HT1080 (cell line): ENCODE results near the gene ZNF609. TPM values are rescaled to one million over a fixed set of nuclear protein-coding genes. Genes with fewer than 3 reads are reported as not detected.
"Not testable (repeated sequence)": the region's sequence is repeated elsewhere in the genome, so short reads cannot be mapped to it uniquely, and the experiment has no call there.

Experiments used
- DNase-seq: peaks from one replicate; pipeline ENCODE4 v3.0.0-alpha.2; 2015; ENCODE audit warnings: low read depth
- total RNA-seq: library from RNA; depleted of rRNA; stranded (reverse); fragments of >200 nt; shearing (Covaris generic); gene quantifications from 2 replicates; pipeline ENCODE4 v1.2.3, GENCODE V29; 2014

The ZNF609 gene
- total RNA-seq, 1 experiment from 2014 or later = 18.1 TPM

DNA sequence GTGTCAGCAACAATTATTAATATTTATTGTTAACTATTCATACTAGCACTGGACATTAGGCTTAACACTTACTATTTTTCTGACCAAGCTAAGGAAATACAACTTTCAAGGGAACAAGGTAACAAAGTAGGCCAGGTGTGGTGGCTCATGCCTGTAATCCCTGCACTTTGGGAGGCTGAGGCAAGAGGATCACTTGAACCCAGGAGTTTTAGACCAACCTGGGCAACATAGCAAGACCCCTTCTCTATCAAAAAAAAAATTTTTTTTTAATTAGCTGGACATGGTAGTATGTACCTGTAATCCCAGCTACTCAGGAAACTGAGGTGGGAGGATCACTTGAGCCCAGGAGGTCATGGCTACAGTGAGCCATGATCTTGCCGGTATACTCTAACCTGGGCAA lies 183.3 kb downstream of the ZNF609 start:
- no peak for DNase-seq

DNA sequence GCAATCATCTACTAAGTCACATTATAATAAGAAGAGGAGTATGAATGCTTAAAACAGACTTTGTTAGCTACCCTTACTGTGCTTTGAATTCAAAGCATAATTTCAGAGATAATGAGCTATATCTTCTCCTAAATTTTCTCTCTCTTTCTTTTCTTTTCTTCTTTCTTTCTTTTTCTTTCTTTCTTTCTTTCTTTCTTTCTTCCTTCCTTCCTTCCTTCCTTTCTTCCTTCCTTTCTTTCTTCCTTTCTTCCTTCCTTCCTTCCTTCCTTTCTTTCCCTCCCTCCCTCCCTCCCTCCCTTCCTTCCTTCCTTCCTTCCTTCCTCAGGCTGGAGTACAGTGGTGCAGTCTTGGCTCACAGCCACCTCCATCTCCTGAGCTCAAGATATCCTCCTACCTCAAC lies 184.4 kb downstream of the ZNF609 start:
- DNase-seq = not testable (repeated sequence)

DNA sequence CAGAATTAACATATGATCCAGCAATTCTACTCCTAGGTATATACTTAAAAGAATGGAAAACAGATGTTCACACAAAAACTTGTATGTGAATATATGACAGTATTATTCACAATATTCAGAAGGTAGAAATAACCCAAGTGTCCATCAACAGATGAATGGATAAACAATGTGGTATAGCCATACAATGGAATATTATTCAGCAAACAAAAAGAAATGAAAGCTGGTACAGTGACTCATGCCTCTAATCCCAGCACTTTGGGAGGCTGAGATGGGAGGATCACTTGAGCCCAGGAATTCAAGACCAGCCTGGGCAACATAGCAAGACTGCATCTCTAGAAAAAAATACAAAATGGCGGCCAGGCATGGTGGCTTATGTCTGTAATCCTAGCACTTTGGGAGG lies 185.6 kb downstream of the ZNF609 start:
- no peak for DNase-seq

DNA sequence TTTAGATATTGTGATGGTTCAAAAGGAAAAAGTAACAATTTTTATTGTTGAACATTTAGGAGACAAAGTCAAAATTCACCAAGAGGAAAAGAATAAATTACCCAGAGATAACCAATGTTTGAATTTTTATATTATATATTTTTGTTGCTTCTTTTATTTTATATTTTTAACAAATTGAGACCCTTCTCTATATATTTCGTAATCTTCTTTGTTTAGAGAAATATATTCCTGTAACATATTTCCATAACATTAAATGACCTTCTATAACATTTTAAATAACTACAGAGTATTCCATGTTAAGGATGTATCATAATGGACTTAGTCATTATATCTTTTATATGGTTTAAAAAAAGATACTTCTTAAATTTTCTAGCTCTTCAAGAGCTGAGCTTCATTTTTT lies 187.0 kb downstream of the ZNF609 start:
- no peak for DNase-seq

DNA sequence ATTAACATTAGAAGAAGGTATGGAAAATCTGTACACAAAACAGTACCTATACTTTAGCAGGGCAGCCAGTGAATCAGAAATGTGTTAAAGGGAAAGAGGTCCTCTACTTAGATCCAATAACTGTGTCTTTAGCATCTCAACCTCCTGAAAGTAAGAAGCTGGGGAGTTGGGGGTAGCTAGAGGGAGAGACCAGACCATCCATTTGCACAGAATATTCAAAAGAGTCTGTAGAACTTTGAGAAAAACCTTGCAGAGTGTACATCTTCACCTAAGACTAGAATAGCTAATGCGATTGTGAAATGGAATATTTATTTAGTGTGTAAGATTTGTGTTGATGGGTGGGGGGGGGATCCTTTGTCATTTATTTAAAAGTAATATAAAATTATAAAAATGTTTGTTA lies 190.2 kb downstream of the ZNF609 start:
- DNase-seq = no peak

DNA sequence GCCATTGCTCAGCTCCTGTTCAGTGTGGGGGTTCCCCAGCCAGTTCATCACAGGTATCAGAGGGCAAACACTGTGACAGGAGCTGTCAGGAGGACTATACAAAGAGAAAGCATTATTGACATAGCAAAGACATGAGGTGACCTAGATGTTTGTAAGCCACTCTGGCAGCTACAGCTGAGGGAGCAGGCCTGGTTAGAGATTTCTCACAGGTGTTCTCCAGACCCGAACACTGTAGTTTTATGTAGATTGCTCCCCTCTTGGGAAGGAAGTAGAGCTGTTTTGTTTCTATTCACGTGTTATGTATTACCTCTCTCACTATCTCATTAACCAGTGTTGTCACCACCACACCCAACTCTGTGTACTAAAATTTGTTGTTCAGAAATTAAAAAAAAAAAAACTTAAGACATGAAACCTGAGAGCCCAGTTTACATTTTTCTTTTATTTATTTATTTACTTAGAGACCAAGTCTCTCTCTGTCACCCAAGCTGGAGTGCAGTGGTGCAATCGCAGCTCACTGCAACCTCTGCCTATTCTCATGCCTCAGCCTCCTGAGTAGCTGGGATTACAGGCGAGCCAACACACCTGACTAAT lies 191.3 kb downstream of the ZNF609 start:
- DNase-seq = no peak

DNA sequence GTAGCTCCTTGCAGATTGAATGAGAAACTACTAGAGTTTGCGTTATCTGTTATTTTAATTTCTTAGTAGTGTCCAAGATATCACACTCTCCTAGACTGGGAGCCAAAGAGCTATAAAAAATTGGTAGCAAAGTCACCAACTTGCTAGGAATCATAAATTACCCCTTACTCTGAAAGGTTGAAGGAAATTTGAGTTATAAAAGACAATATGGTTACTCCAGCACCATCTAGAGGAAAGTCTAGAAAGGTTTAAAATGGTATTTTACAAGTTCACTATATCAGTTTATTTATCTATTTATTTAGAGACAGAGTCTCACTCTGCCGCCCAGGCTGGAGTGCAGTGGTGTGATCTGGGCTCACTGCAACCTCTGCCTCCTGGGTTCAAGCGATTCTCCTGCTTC lies 193.4 kb downstream of the ZNF609 start:
- DNase-seq = no peak

DNA sequence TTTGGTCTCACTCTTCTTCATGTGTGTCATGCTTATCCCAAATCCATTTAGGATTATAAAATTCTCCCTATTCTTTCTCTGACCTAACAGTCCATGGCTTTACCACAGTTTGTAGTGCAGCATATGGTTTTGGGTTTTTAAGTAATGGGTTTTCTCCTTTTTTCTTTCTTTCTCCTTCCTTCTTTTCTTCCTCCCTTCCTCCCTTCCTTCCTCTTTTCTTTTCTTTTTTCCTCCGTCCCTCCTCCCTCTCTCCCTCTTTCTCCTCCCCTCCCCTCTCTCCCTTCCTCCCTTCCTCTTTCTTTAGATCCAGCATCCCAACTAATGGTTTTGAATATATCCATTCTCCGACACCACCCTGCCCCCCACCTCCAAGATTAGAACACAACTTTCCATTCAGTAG lies 196.1 kb downstream of the ZNF609 start:
- DNase-seq = no peak

DNA sequence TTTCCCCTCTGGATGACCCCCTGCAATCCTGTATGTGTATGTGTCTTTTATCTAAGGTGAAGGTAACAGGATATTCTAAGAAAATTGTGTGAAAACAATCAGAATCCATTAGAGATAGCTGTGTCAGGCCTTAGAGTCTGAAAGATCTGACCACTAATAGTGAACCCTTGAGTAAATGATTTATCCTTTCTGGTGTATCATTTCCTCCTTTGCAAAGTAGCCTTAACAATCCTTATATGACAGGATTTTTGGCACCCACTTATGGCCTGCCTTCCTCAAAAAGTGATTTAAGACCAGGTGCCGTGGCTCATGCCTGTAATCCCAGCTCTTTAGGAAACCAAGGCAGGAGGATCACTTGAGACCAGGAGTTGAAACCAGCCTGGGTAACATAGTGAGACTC lies 204.8 kb downstream of the ZNF609 start:
- no peak for DNase-seq

DNA sequence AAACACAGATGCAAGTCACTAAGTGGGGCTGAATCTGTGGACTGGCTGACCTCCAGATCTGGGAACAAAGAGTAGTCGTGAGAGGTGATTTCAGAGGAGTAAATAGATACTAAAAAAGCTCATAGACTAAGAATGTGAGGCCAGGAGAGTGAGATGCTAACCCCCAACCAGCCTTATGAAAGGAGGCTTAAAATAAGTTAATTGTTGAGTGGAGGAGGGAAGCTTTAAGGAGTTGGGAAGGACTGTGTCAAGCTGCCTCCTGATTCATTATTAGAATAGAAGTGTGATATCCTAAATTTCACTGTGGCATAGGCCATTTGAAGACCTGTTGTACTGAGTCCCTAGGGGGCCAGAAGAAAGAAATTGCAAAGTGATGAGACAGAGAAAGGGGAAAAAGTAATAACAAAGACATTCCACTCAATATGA lies 207.4 kb downstream of the ZNF609 start:
- DNase-seq = peak; percentile 43

DNA sequence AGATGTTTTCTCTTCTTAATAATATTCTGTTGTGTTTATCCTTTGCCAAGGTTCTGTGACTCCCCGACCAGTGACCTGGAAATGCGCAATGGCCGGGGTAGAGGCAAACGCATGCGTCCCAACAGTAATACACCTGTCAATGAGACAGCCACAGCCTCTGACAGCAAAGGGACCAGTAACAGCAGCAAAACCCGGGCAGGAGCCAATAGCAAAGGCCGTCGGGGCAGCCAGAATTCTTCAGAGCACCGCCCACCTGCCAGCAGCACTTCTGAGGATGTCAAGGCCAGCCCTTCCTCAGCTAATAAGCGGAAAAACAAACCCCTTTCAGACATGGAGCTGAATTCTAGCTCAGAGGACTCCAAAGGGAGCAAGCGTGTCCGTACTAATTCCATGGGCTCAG lies 213.5 kb downstream of the ZNF609 start:
- no peak for DNase-seq

DNA sequence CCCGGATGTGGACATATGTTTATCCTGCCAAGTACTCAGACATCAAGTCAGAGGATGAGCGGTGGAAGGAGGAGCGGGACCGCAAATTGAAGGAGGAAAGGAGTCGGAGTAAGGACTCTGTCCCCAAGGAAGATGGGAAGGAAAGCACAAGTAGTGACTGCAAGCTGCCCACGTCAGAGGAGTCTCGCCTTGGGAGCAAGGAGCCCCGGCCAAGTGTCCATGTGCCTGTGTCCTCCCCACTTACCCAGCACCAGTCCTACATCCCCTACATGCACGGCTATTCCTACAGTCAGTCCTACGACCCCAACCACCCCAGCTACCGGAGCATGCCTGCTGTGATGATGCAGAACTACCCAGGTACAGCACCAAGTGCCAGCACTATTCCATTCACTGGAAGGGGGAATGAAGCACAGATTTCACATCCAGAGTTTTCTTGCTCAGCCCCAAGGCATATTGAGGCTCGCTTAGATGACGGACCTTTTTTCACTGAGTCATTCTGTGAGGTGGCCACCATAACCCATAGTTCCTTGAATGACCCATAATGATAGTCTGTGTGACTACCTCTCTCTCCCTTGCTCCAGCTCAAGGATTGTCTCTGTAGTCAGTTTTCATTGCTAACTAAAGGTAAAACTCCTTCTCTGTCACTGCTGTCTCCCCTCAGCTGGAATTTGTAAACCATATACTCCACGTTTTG lies 217.9 kb downstream of the ZNF609 start:
- no peak for DNase-seq

DNA sequence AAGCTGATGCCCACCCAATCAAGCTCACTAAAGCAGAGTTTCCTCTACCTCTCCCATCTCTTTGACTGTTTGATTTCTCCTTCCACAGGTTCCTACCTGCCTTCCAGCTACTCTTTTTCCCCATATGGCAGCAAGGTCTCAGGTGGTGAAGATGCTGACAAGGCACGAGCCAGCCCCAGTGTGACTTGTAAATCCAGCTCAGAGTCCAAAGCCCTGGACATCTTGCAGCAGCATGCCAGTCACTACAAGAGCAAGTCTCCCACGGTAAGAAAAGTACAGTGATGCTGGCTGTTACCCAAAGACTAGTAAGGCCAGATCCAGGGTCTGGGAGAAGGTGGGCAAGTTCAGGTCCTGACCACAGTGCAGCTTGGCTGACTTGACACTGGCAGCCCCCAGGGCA lies 219.7 kb downstream of the ZNF609 start:
- no peak for DNase-seq

DNA sequence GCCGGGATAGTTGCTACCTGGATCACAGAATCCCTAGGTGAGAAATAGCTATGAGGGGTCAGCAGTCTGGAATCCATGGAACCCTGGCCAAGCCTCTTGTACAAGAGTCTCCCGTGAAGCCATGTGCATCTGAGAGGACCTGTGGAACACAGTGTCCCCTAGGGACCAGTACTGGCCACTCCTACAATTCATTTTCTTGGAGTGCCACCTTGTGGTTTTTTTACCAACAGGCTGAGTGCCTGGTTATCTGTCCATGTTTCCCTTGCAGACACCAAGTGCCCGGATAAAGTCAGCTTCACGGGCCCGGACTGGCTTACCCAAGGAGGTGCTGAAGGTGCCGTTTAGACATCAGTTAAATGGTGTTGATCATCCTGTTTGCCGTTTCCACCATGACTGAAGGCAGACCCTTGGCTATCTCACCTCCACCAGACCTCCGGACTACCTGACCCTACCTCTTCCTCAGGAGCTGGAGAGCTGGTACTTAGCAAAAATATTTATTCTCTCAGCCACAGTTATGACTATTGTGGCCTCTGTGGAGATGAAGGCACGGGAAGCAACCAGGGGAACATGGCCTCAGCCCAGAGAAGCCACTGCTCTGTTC lies 221.1 kb downstream of the ZNF609 start:
- peak; percentile 70 for DNase-seq

DNA sequence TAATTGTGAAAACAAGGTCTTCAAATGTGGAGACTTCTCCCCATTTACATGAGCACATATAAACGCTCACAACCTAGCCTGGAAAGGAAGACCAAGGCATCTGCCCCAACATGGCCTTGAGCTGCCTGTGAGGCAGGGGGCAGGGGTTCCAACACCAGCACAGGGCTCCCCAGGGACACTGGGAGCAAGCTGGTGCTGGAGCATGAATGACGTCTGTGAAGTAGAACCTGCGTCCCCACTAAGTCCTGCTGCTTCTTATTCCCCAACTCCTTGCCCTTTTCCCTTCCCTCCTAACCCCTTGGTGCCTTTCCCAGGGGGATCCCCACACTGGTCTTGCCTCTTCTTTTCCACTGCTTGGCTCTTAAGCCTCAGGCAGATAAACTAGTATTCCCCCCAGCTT lies 221.9 kb downstream of the ZNF609 start:
- DNase-seq = no peak

DNA sequence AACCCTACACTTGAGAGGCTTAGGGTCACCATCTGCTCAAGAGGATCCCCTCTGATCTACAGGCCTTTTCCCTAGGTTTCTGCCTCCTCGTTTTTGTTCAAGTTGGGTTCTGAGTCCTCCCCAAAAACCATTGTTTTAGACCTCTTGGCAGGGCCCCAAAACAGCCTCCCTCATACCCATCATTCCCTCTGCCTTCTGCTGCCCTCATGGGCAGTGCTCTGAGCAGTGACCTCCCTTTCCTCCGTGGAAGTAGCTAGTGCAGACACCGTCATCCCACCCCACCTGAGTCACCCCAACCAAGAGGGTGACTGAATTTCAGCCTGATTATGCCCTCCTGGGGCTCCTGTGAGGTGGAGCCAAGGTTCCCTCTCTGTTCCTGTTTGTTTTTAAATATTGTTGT lies 223.0 kb downstream of the ZNF609 start:
- DNase-seq = no peak

DNA sequence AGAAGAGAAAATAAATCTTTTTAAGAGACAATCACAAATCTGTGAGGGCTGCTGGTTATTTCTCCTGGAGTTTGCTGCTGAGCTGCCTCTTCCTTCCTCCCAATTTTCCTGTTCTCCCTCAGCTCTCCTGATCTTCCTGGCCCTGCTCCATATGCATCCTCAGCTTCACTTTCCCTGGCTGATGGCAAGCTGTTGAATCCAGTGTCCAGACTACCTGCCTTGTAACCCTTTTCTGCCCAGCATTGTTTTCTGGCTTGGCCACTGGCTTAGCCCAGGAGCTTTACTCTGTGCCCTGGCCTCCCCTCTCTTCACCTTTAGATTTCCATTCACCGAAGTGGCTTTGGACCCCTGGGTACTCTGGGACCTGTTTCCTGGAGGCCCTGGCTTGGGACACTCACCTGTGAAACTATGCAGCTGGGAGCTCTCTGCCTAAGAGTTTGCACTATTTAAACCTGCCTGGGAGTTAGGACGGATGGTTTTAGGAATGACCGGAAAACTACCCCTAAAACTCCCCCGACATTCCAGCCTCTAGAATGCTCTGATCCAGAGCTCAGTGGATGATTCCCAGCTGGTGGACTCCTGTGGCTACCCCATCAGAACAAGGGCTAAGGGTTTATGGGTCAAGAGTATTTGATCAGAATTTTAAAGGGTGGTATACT lies 225.0 kb downstream of the ZNF609 start:
- no peak for DNase-seq

DNA sequence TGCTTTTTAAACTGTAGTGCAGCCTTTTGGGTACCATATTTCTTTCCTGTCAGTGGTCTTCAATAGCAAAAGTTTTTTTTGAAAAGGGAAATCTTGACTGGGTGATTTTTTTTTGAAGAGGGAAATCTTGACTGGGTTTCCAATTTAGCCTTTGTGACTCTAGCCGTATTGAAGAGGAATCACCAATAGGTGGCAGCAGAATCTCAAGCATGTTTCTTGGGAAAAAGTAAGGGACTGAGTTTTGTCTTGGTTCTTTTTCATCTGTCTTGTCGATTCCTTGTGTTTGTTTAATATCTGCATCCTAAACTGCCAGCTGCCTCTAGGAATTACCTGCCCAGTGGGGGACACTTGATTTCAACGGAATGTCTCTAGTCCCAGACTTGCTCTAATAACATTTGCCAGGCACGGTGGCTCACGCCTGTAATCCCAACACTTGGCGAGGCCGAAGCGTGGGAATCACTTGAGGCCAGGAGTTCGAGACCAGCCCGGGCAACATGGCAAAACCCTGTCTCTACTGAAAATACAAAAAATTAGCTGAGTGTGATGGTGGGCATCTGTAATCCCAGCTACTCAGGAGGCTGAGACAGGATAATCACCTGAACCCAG lies 225.9 kb downstream of the ZNF609 start:
- DNase-seq = peak; percentile 42

DNA sequence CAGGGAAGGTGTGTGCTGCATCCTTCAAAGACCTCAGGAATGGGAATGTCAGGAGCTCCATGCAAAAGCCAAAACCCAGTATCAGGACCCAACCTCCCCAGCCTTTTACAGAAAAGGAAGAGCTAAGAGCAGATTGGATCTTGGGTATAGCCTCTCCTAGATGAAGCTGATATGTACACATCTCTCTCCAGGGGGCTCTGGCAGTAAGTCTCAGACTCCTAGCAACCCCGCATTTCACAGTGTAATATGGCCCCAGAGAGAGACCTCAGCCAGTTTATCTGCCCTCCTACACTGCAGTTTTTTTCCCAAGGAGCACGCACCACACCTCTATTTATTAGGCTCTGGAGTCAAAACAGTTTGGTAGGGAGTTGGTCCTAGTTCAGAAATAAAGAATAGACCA lies 226.8 kb downstream of the ZNF609 start:
- no peak for DNase-seq

DNA sequence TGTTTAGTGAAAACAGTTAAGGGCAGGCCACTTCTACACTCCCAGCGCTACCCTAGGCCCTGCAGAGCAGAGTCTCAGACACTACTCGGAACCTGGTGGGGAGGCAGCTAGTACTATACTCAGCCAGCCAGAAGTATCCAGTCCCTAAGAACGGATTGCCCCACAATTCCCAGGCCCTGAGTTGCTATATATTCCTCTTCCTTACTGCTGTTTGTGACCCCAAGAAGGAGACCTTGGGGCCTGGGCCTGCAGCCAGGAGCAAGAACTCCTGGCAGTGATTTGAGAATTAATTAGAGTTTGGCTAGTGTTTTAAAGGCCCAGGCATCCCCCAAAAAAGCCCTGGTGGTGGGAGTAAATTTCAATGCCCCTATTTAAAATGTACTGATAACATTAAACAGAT lies 227.3 kb downstream of the ZNF609 start:
- DNase-seq = no peak

DNA sequence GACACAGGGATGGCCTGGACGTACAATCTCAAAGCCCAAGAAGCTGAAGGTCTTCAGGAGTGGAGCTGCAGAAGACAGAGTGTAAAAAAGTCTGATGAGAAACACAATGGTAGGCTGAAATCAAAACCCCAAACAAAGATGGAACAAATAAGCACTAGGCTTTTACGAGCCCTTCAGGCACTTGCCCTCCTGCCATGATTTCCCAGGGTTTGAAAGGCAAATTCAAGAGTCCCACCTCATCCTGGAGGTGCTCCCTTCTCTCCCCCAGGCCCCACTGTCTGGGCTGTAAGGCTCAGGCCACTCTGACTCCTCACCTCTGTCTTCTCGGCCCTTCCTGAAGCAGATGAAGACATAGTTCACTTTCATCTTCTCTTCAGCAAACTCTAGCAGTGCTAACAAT lies 228.4 kb downstream of the ZNF609 start:
- DNase-seq = no peak

DNA sequence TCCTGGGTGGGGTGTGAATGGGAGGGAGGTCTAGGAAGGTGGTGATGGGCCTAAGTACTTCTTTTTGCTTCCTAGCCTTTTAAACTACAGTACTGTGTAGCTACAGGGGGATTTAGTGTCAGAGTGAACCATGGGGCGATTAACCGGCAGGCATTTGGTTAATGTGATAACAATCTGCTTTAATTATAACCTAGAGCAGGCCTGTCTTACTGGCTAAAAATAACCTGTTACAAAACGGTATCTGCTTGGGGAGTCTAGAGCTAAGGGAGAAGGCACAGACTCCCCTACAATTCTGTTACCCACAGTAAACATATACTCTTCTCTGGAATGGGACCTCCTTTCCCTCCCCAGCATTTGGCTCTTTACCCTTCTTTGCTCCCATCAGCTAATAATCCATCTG lies 229.6 kb downstream of the ZNF609 start:
- no peak for DNase-seq
